GM12801 (cell line): ENCODE results near the gene GLTP.

Experiments used
- CTCF ChIP-seq: IDR thresholded peaks from one replicate; pipeline ENCODE4 v1.5.1; 2011; ENCODE audit warnings: control low read depth; ENCODE audit not compliant: insufficient read length; ENCODE audit errors: extremely low read depth

The GLTP gene

GRCh38 chr12:109890620-109891170 lies 10.4 kb upstream of the GLTP start:
- TF ChIP-seq CTCF, result no peak

- no peak for TF ChIP-seq CTCF
Observed at GRCh38 chr12:109888179-109889020, 8.1 kb upstream of the GLTP start.

GRCh38 chr12:109885616-109886015 lies 5.3 kb upstream of the GLTP start:
- no peak for TF ChIP-seq CTCF

- no peak for TF ChIP-seq CTCF
Observed at GRCh38 chr12:109883461-109883860, 3.1 kb upstream of the GLTP start.

- TF ChIP-seq CTCF, result no peak
Observed at GRCh38 chr12:109881752-109882151, 1.4 kb upstream of the GLTP start.

- no peak for TF ChIP-seq CTCF
Observed at GRCh38 chr12:109880938-109881337, 597 bp upstream of the GLTP start.

GRCh38 chr12:109879351-109880042 lies 844 bp downstream of the GLTP start:
- TF ChIP-seq CTCF, result no peak
